ENCODE data around the gene PAQR3.

DNA sequence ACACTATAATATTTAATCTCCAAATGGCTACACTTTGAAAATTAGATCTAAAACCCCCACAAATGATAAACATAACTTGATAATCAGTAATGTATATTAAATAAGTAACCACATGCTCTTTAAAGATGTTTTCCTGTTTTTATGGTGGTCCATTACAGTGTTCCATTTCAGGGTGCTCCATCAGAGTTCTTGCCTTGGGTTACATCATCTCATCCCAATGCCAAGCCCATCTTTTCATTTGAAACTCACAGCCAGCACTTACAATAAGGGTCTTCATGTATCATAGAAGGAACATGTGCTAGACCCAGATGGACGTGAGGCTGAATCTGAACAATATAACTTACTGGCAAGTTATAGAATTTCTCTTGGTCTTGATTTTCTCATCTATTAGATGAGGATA, 10.5 kb upstream of the PAQR3 start:
- TF ChIP-seq, protein P1, sequence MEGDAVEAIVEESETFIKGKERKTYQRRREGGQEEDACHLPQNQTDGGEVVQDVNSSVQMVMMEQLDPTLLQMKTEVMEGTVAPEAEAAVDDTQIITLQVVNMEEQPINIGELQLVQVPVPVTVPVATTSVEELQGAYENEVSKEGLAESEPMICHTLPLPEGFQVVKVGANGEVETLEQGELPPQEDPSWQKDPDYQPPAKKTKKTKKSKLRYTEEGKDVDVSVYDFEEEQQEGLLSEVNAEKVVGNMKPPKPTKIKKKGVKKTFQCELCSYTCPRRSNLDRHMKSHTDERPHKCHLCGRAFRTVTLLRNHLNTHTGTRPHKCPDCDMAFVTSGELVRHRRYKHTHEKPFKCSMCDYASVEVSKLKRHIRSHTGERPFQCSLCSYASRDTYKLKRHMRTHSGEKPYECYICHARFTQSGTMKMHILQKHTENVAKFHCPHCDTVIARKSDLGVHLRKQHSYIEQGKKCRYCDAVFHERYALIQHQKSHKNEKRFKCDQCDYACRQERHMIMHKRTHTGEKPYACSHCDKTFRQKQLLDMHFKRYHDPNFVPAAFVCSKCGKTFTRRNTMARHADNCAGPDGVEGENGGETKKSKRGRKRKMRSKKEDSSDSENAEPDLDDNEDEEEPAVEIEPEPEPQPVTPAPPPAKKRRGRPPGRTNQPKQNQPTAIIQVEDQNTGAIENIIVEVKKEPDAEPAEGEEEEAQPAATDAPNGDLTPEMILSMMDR (conservative IDR thresholded peaks at IDR 0.05 in 1 of 2, IDR thresholded peaks at IDR 0.05 in 1 of 2; ENCODE audit: extremely low read depth in 1 of 2, insufficient read depth in 1 of 2, low read depth in 1 of 2, low read length in 2 of 2), result no peak
- no peak for TF ChIP-seq EZH2 (IDR thresholded peaks at IDR 0.05; ENCODE audit: borderline replicate concordance, low read length)
